ENCODE results near the gene RFX5.
"Not testable (repeated sequence)": the region's sequence is repeated elsewhere in the genome, so short reads cannot be mapped to it uniquely, and the experiment has no call there.

Gene RFX5

GRCh38 chr1:151362308-151363155 lies 15.5 kb upstream of the RFX5 start:
- DNase-seq (ENCODE audit: low read depth): no peak

- DNase-seq (ENCODE audit: low read depth): no peak
Measured at GRCh38 chr1:151361883-151362282, 14.8 kb upstream of the RFX5 start.

- no peak for DNase-seq (ENCODE audit: low read depth)
Measured at GRCh38 chr1:151356696-151357095, 9.6 kb upstream of the RFX5 start.

- no peak for DNase-seq (ENCODE audit: low read depth)
Measured at GRCh38 chr1:151352021-151352718, 5.1 kb upstream of the RFX5 start.

- DNase-seq (ENCODE audit: low read depth): not testable (repeated sequence)
Measured at GRCh38 chr1:151350323-151350722, 3.3 kb upstream of the RFX5 start.

GRCh38 chr1:151347523-151348246 lies 633 bp upstream of the RFX5 start:
- no peak for DNase-seq (ENCODE audit: low read depth)

GRCh38 chr1:151346082-151346768 lies 827 bp downstream of the RFX5 start:
- no peak for DNase-seq (ENCODE audit: low read depth)

- DNase-seq (ENCODE audit: low read depth): no peak
Measured at GRCh38 chr1:151344291-151344690, 2.8 kb downstream of the RFX5 start.

GRCh38 chr1:151343587-151343986 lies 3.5 kb downstream of the RFX5 start:
- no peak for DNase-seq (ENCODE audit: low read depth)

GRCh38 chr1:151342569-151342968 lies 4.5 kb downstream of the RFX5 start:
- DNase-seq (ENCODE audit: low read depth): no peak

GRCh38 chr1:151342021-151342420 lies 5.0 kb downstream of the RFX5 start:
- DNase-seq (ENCODE audit: low read depth): no peak

- no peak for DNase-seq (ENCODE audit: low read depth)
Measured at GRCh38 chr1:151340870-151341754, 5.9 kb downstream of the RFX5 start.

- DNase-seq (ENCODE audit: low read depth): no peak
Measured at GRCh38 chr1:151336556-151336955, 10.5 kb downstream of the RFX5 start.

- no peak for DNase-seq (ENCODE audit: low read depth)
Measured at GRCh38 chr1:151334822-151335221, 12.2 kb downstream of the RFX5 start.

- no peak for DNase-seq (ENCODE audit: low read depth)
Measured at GRCh38 chr1:151327903-151328674, 19.0 kb downstream of the RFX5 start.

GRCh38 chr1:151327223-151327902 lies 19.7 kb downstream of the RFX5 start, which contains the start of gene PI4KB:
PI4KB (minus strand) TSS chr1:151327416; CDS start chr1:151316481, 10,935 bp downstream.
- peak; percentile 76 for DNase-seq (ENCODE audit: low read depth)

- DNase-seq (ENCODE audit: low read depth): peak; percentile 21
Measured at GRCh38 chr1:151326619-151327222, 20.3 kb downstream of the RFX5 start.

GRCh38 chr1:151325646-151326429 lies 21.2 kb downstream of the RFX5 start:
- DNase-seq (ENCODE audit: low read depth): no peak

All from stimulated activated CD8-positive, alpha-beta memory T cell treated with anti-CD3 and anti-CD28 coated beads, Interleukin-7, amount 100 ng/mL, for 24 hours (primary cell).